Muscle of leg (tissue), 11 donors: ENCODE measurements around the gene ANXA3. TPM values are rescaled to one million over a fixed set of nuclear protein-coding genes. Genes with fewer than 3 reads are reported as not detected.

Experiments
- DNase-seq: peaks from one replicate; pipeline ENCODE4 v3.0.0; 2013
- H3K27ac ChIP-seq: one replicate; pipeline ENCODE4 v1.5.1; 2013; ENCODE audit warnings: mild to moderate bottlenecking, low read length, control low read depth
- H3K27me3 ChIP-seq: one replicate; pipeline ENCODE4 v1.6.1; 2013; ENCODE audit warnings: low read length; ENCODE audit not compliant: control insufficient read depth, insufficient read depth
- H3K36me3 ChIP-seq: one replicate; pipeline ENCODE4 v1.6.1; 2013; ENCODE audit warnings: low read length; ENCODE audit not compliant: control insufficient read depth, insufficient read depth
- H3K4me1 ChIP-seq: one replicate; pipeline ENCODE4 v1.6.1; 2013; ENCODE audit warnings: low read length; ENCODE audit not compliant: control insufficient read depth, insufficient read depth
- H3K4me3 ChIP-seq: one replicate; pipeline ENCODE4 v1.5.1; 2013; ENCODE audit warnings: low read length, control low read depth
- H3K9me3 ChIP-seq: replicated peaks from 2 replicates; pipeline ENCODE4 v1.6.1; 2013; ENCODE audit warnings: low read depth, low read length; ENCODE audit not compliant: control insufficient read depth
- WGBS: methylation state at CpG from one replicate; pipeline ENCODE4 v1.1.5; 2013; ENCODE audit warnings: missing lambda C conversion rate; ENCODE audit not compliant: insufficient coverage; 5-methylcytosine and 5-hydroxymethylcytosine counted together
- polyA plus RNA-seq, 8 donors: library from polyadenylated mRNA; unstranded; fragments of 120-200 nt; gene quantifications; one replicate each; pipeline versions ENCODE4 v1.2.1 to v1.2.3, GENCODE V29; 2013; ENCODE audit warnings: inconsistent platforms in 1 of 8, low replicate concordance in 1 of 8; ENCODE audit not compliant: insufficient read length in 8 of 8, insufficient read depth in 1 of 8
- total RNA-seq: library from RNA; stranded (reverse); fragments of 120-200 nt; gene quantifications from one replicate; pipeline ENCODE4 v1.2.4, GENCODE V29; 2013

Gene ANXA3
- total and polyA plus RNA-seq, 9 donors, result 6.0 to 15.9 (median 8.4) TPM

GRCh38 chr4:78622253-78622979 lies 70.8 kb downstream of the ANXA3 start:
- 72% methylated on average over 6 of the region's 6 CpGs for WGBS
- no peaks in the 10 kb centered on the region for H3K36me3 ChIP-seq
- no peak overlapping the region for H3K27ac ChIP-seq
- H3K9me3 ChIP-seq, result no peaks in the 10 kb centered on the region
- H3K4me3 ChIP-seq, result no peak overlapping the region
- no peaks in the 10 kb centered on the region for H3K4me1 ChIP-seq
- no peaks in the 10 kb centered on the region for H3K27me3 ChIP-seq
- DNase-seq, result no peak

DNA sequence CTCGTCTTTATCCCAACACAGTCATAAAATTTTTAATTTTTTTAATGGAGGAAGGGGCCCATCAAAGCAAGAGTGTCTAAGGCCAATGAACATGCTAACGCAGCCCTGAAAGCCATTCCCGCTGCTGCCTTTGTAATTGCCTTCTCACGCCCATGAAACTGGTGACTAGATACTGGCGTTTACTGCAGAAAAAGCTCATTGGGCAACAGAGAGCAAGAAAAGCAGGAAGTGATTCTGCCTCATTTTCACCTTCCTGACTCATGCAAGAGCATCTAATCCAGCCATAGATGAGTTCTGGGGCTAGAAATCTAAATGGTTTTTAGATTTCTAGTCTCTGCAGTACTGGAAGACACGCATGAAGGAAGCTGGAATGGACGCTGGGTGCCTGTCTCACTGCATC lies 72.5 kb downstream of the ANXA3 start:
- Histone ChIP-seq H3K4me1 (no peaks in the 10 kb centered on the region), H3K36me3 (no peaks in the 10 kb centered on the region), H3K27me3 (no peaks in the 10 kb centered on the region), H3K27ac (no peak overlapping the region), H3K9me3 (no peaks in the 10 kb centered on the region), H3K4me3 (no peak overlapping the region)
- 91% methylated on average over 4 of the region's 7 CpGs for WGBS
- no peak for DNase-seq

GRCh38 chr4:78625073-78625472 lies 73.5 kb downstream of the ANXA3 start:
- no peaks in the 10 kb centered on the region for H3K9me3 ChIP-seq
- no peaks in the 10 kb centered on the region for H3K27me3 ChIP-seq
- no peaks in the 10 kb centered on the region for H3K36me3 ChIP-seq
- H3K4me1 ChIP-seq, result no peaks in the 10 kb centered on the region
- DNase-seq, result no peak
- no peak overlapping the region for H3K4me3 ChIP-seq
- H3K27ac ChIP-seq, result no peak overlapping the region
- 80% methylated on average over 1 of the region's 2 CpGs for WGBS

- no peaks in the 10 kb centered on the region for H3K36me3 ChIP-seq
- H3K27ac ChIP-seq, result no peak overlapping the region
- no peaks in the 10 kb centered on the region for H3K9me3 ChIP-seq
- no peaks in the 10 kb centered on the region for H3K27me3 ChIP-seq
- no peak for DNase-seq
- H3K4me3 ChIP-seq, result no peak overlapping the region
- H3K4me1 ChIP-seq, result no peaks in the 10 kb centered on the region
- WGBS, result no CpG with 5 or more reads among the region's 3 CpGs
Measured at GRCh38 chr4:78627046-78627965, 75.7 kb downstream of the ANXA3 start.

DNA sequence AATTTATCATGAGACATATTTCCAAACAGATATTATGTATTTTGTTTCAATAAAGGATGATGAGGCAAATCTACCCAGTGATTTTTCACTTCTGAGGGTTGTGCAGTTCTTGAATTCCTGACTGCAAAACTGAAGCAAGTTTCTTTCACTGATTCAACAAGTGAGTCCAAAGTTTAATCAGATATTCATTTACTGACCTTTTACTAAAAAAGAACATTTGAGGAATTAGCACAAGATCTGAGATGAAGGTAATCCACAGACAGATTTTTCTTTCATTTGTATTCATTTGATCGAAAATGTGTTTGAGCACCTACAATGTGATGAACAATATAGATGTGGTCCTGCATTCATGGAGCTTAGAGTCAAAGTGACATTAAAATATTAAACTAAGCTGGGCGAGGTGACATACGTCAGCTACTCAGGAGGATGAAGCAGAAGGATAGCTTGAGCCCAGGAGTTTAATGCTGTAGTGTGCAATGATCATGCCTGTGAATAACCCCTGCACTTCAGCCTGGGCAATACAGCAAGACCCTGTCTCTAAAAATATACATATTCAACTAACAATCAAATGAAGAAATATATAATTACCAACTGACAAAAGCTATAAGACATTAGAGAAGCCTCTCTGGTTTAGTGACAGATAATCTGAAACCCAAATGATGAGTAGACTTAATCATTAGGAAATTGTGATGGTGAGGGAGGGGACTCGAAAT lies 76.6 kb downstream of the ANXA3 start:
- Histone ChIP-seq H3K9me3 (no peaks in the 10 kb centered on the region), H3K4me1 (no peaks in the 10 kb centered on the region), H3K27me3 (no peaks in the 10 kb centered on the region), H3K27ac (no peak overlapping the region), H3K4me3 (no peak overlapping the region), H3K36me3 (no peaks in the 10 kb centered on the region)
- DNase-seq, result no peak
- 90% methylated on average over 2 of the region's 4 CpGs for WGBS

- Histone ChIP-seq H3K9me3 (no peaks in the 10 kb centered on the region), H3K27ac (no peak overlapping the region), H3K4me1 (no peaks in the 10 kb centered on the region), H3K4me3 (no peak overlapping the region), H3K27me3 (no peaks in the 10 kb centered on the region), H3K36me3 (no peaks in the 10 kb centered on the region)
- 80% methylated on average over 2 of the region's 4 CpGs for WGBS
- DNase-seq, result peak; percentile 26
Measured at GRCh38 chr4:78629991-78630541, 78.5 kb downstream of the ANXA3 start.

- DNase-seq, result no peak
- Histone ChIP-seq H3K36me3 (no peaks in the 10 kb centered on the region), H3K9me3 (no peaks in the 10 kb centered on the region), H3K4me3 (no peak overlapping the region), H3K4me1 (no peaks in the 10 kb centered on the region), H3K27ac (no peak overlapping the region), H3K27me3 (no peaks in the 10 kb centered on the region)
- no CpG with 5 or more reads among the region's 2 CpGs for WGBS
Measured at GRCh38 chr4:78630615-78631014, 79.0 kb downstream of the ANXA3 start.

- H3K4me3 ChIP-seq, result no peak overlapping the region
- DNase-seq, result peak; percentile 59
- H3K9me3 ChIP-seq, result no peaks in the 10 kb centered on the region
- H3K36me3 ChIP-seq, result no peaks in the 10 kb centered on the region
- no peak overlapping the region for H3K27ac ChIP-seq
- H3K4me1 ChIP-seq, result no peaks in the 10 kb centered on the region
- H3K27me3 ChIP-seq, result no peaks in the 10 kb centered on the region
- no CpG with 5 or more reads among the region's 5 CpGs for whole genome bisulfite sequencing
Measured at GRCh38 chr4:78634011-78634664, 82.6 kb downstream of the ANXA3 start.

GRCh38 chr4:78638337-78639172 lies 87.0 kb downstream of the ANXA3 start:
- 61% methylated on average over 2 of the region's 4 CpGs for WGBS
- H3K27ac ChIP-seq, result peak overlapping the region; percentile 42
- H3K9me3 ChIP-seq, result no peaks in the 10 kb centered on the region
- H3K27me3 ChIP-seq, result no peaks in the 10 kb centered on the region
- peak; percentile 20 for DNase-seq
- no peaks in the 10 kb centered on the region for H3K4me1 ChIP-seq
- no peak overlapping the region for H3K4me3 ChIP-seq
- H3K36me3 ChIP-seq, result no peaks in the 10 kb centered on the region
